SK-N-SH (cell line): ENCODE results near the gene UBE2R2. TPM values are rescaled to one million over a fixed set of nuclear protein-coding genes. Genes with fewer than 3 reads are reported as not detected.

ENCODE experiments used
- CTCF ChIA-PET: fragments of 300-600, 350-600 bp; formaldehyde crosslinking; extraction: SDS; loops from one replicate; lab custom pipeline; 2021; lab: Yijun Ruan, JAX
- POLR2A ChIA-PET: fragments of 350-600 bp; sonication (Branson Sonifier 250); formaldehyde crosslinking; extraction: SDS; loops from one replicate; lab custom pipeline; 2020; ENCODE audit warnings: antibody characterized with exemption, inconsistent platforms; lab: Yijun Ruan, JAX
- DNase-seq: peaks from one replicate; pipeline ENCODE4 v3.0.0; 2012
- H2AFZ ChIP-seq: fragments of 200-600 bp; sonication (generic); 2 replicates; pipeline ENCODE4 v1.8.1; 2016; ENCODE audit warnings: antibody characterized with exemption, mild to moderate bottlenecking, low read depth
- H3F3A ChIP-seq: fragments of 200-600 bp; sonication (generic); replicated peaks from 2 replicates; pipeline ENCODE3; 2016; ENCODE audit warnings: antibody characterized with exemption, mild to moderate bottlenecking; ENCODE audit not compliant: insufficient read depth
- H3K27ac ChIP-seq, 2 experiments: fragments of 200-500 bp in 1 of 2; fragments of 200-600 bp in 1 of 2; sonication (Bioruptor generic) in 1 of 2; sonication (generic), shearing (Covaris generic) in 1 of 2; 2 replicates each; pipeline versions ENCODE4 v1.5.1 to v1.6.1; 2014 to 2016; ENCODE audit warnings: low read depth in 2 of 2, inconsistent platforms in 1 of 2, low read length in 1 of 2, mild to moderate bottlenecking in 1 of 2, mixed read lengths in 1 of 2
- H3K27me3 ChIP-seq: fragments of 200-600 bp; sonication (generic), shearing (Covaris generic); 2 replicates; pipeline ENCODE4 v1.6.1; 2016; ENCODE audit warnings: mixed run types; ENCODE audit not compliant: insufficient read depth
- H3K36me3 ChIP-seq, 2 experiments: fragments of 200-500 bp in 1 of 2; fragments of 200-600 bp in 1 of 2; sonication (Bioruptor generic) in 1 of 2; sonication (generic) in 1 of 2; replicated peaks in 1 of 2; 2 replicates each; pipeline versions ENCODE3 to v1.5.1; 2014 to 2016; ENCODE audit warnings: low read length in 1 of 2, mild to moderate bottlenecking in 1 of 2; ENCODE audit not compliant: insufficient read depth in 2 of 2, control insufficient read depth in 1 of 2
- H3K4me1 ChIP-seq, 2 experiments: fragments of 200-500 bp in 1 of 2; fragments of 200-600 bp in 1 of 2; sonication (Bioruptor generic) in 1 of 2; sonication (generic), shearing (Covaris generic) in 1 of 2; 2 replicates each; pipeline versions ENCODE4 v1.5.1 to v1.6.1; 2014 to 2016; ENCODE audit warnings: low read depth in 1 of 2, low read length in 1 of 2, mixed run types in 1 of 2; ENCODE audit not compliant: insufficient read depth in 2 of 2, control insufficient read depth in 1 of 2
- H3K4me2 ChIP-seq: fragments of 200-600 bp; sonication (generic), shearing (Covaris generic); 2 replicates; pipeline ENCODE4 v1.6.1; 2017; ENCODE audit warnings: mixed run types
- H3K4me3 ChIP-seq, 2 experiments: fragments of 200-500 bp in 1 of 2; fragments of 200-600 bp in 1 of 2; sonication (Bioruptor generic) in 1 of 2; sonication (generic), shearing (Covaris generic) in 1 of 2; 2 replicates each; pipeline versions ENCODE4 v1.5.1 to v1.8.1; 2014 to 2016; ENCODE audit warnings: low read depth in 2 of 2, inconsistent platforms in 1 of 2, low read length in 1 of 2, mild to moderate bottlenecking in 1 of 2, mixed read lengths in 1 of 2, moderate library complexity in 1 of 2
- H3K79me2 ChIP-seq: fragments of 200-600 bp; sonication (generic); 2 replicates; pipeline ENCODE4 v1.8.1; 2017; ENCODE audit warnings: mild to moderate bottlenecking; ENCODE audit not compliant: insufficient read depth
- H3K9ac ChIP-seq: fragments of 200-600 bp; sonication (generic); 2 replicates; pipeline ENCODE4 v1.6.1; 2017; ENCODE audit warnings: mixed run types
- H3K9me2 ChIP-seq: fragments of 200-600 bp; sonication (generic); 2 replicates; pipeline ENCODE4 v1.6.1; 2017; ENCODE audit warnings: mixed run types
- H3K9me3 ChIP-seq: fragments of 200-600 bp; sonication (generic); 2 replicates; pipeline ENCODE4 v1.6.1; 2017; ENCODE audit warnings: mixed run types, mild to moderate bottlenecking, moderate library complexity
- H4K20me1 ChIP-seq: fragments of 200-600 bp; sonication (generic); 2 replicates; pipeline ENCODE4 v1.6.1; 2017; ENCODE audit warnings: mild to moderate bottlenecking, mixed run types; ENCODE audit not compliant: insufficient read depth
- CTCF ChIP-seq: fragments of 200-600 bp; sonication (generic); IDR thresholded peaks from 2 replicates; pipeline ENCODE4 v1.6.1; 2017; ENCODE audit warnings: antibody characterized with exemption, mild to moderate bottlenecking, moderate library complexity
- EP300 ChIP-seq, 2 experiments: IDR thresholded peaks; 2 replicates each; pipeline versions ENCODE4 v1.4.0 to v1.6.1; 2012; ENCODE audit warnings: borderline replicate concordance in 1 of 2, low read depth in 1 of 2, low read length in 1 of 2
- FOXM1 ChIP-seq: IDR thresholded peaks from 2 replicates; pipeline ENCODE4 v1.4.0; 2012; ENCODE audit warnings: low read depth, mild to moderate bottlenecking
- GABPA ChIP-seq: IDR thresholded peaks from 2 replicates; pipeline ENCODE4 v1.4.0; 2012; ENCODE audit warnings: low read depth, mild to moderate bottlenecking
- IRF3 ChIP-seq: fragments of 150-350 bp; IDR thresholded peaks from 2 replicates; pipeline ENCODE4 v1.6.1; 2016; ENCODE audit warnings: mild to moderate bottlenecking, low read depth, low read length
- MAX ChIP-seq: IDR thresholded peaks from 2 replicates; pipeline ENCODE4 v1.4.0; 2012; ENCODE audit warnings: low read depth
- MXI1 ChIP-seq: IDR thresholded peaks from 2 replicates; pipeline ENCODE4 v1.6.1; 2012; ENCODE audit warnings: mild to moderate bottlenecking, low read depth, low read length, improper control_type of control experiment
- NFIC ChIP-seq: IDR thresholded peaks from 2 replicates; pipeline ENCODE4 v1.4.0; 2012; ENCODE audit warnings: borderline replicate concordance
- NRF1 ChIP-seq: IDR thresholded peaks from 2 replicates; pipeline ENCODE4 v1.6.1; 2012; ENCODE audit warnings: low read depth, mild to moderate bottlenecking, low read length
- RAD21 ChIP-seq: IDR thresholded peaks from 2 replicates; pipeline ENCODE4 v1.6.1; 2012; ENCODE audit warnings: mild to moderate bottlenecking, low read length
- RCOR1 ChIP-seq: fragments of 150-350 bp; IDR thresholded peaks from 2 replicates; pipeline ENCODE4 v1.6.1; 2017; ENCODE audit warnings: antibody characterized with exemption, low read length
- REST ChIP-seq: IDR thresholded peaks from 2 replicates; pipeline ENCODE4 v1.6.1; 2012; ENCODE audit warnings: mild to moderate bottlenecking, low read depth, low read length, moderate library complexity
- RFX5 ChIP-seq: IDR thresholded peaks from 2 replicates; pipeline ENCODE4 v1.6.1; 2012; ENCODE audit warnings: mild to moderate bottlenecking, improper control_type of control experiment, low read length
- SIN3A ChIP-seq: IDR thresholded peaks from 2 replicates; pipeline ENCODE4 v1.6.1; 2012; ENCODE audit warnings: low read depth, mild to moderate bottlenecking, low read length, moderate library complexity, borderline replicate concordance
- TAF1 ChIP-seq: IDR thresholded peaks from 2 replicates; pipeline ENCODE4 v1.6.1; 2012; ENCODE audit warnings: low read depth, mild to moderate bottlenecking, low read length, moderate library complexity, borderline replicate concordance
- USF1 ChIP-seq: IDR thresholded peaks from 2 replicates; pipeline ENCODE4 v1.4.0; 2012; ENCODE audit warnings: low read depth, borderline replicate concordance
- USF2 ChIP-seq: fragments of 150-350 bp; IDR thresholded peaks from 2 replicates; pipeline ENCODE4 v1.6.1; 2017; ENCODE audit warnings: antibody characterized with exemption, low read length, low read depth, borderline replicate concordance
- YY1 ChIP-seq: IDR thresholded peaks from 2 replicates; pipeline ENCODE4 v1.4.0; 2012; ENCODE audit warnings: low read depth, mild to moderate bottlenecking
- ZBTB33 ChIP-seq: IDR thresholded peaks from 2 replicates; pipeline ENCODE4 v1.4.0; 2012; ENCODE audit warnings: low read depth, borderline replicate concordance
- WGBS: methylation state at CpG from one replicate; pipeline ENCODE4 v1.1.6; 2017; ENCODE audit warnings: low lambda C conversion rate; 5-methylcytosine and 5-hydroxymethylcytosine counted together
- polyA plus RNA-seq, 3 experiments: library from polyadenylated mRNA; depleted of rRNA; stranded (reverse); fragments of >200 nt; gene quantifications; 2 replicates each; pipeline ENCODE4 v1.2.3, GENCODE V29; 2012

The UBE2R2 gene
- polyA plus RNA-seq, 1 of the 3 experiments (the other 2 are of a cell fraction) = 19.7 TPM

GRCh38 chr9:33809506-33809905 lies 7.5 kb upstream of the UBE2R2 start:
- no peak overlapping the region for H3K27ac ChIP-seq
- POLR2A ChIA-PET = no interaction called here
- H3K4me1 ChIP-seq = peaks cover 0 to 2% of the 10 kb centered on the region in 2 experiments; a peak in 1 of 4 replicates
- no peak overlapping the region for H2AFZ ChIP-seq
- CTCF ChIA-PET = interaction anchor here (1.5 kb wide), 1 partner anchor 265 kb away, joined by 4 read pairs; no protein-coding TSS in a partner anchor
- H3K9me3 ChIP-seq = no peaks in the 10 kb centered on the region
- no peak overlapping the region for H3K4me3 ChIP-seq
- H3K27me3 ChIP-seq = no peaks in the 10 kb centered on the region
- H3K4me2 ChIP-seq = no peak overlapping the region
- WGBS = 63% methylated on average over 1 of the region's 1 CpG
- TF ChIP-seq REST = no peak
- no peak for TF ChIP-seq GABPA
- no peak for TF ChIP-seq ZBTB33
- TF ChIP-seq SIN3A = no peak
- no peak for TF ChIP-seq USF2
- TF ChIP-seq IRF3 = no peak
- TF ChIP-seq CTCF = no peak
- TF ChIP-seq RCOR1 = no peak
- no peak for TF ChIP-seq MAX
- TF ChIP-seq NFIC = no peak
- no peak for TF ChIP-seq NRF1
- no peak for TF ChIP-seq RFX5
- no peak for TF ChIP-seq USF1
- no peak for TF ChIP-seq RAD21
- TF ChIP-seq YY1 = no peak
- no peak for TF ChIP-seq FOXM1
- no peak for TF ChIP-seq MXI1
- no peak for TF ChIP-seq TAF1
- no peak for TF ChIP-seq EP300 (IDR thresholded peaks at IDR 0.05; ENCODE audit: borderline replicate concordance in 1 of 2, low read depth in 1 of 2, low read length in 1 of 2)
- TF ChIP-seq, all 33 proteins: peak for 0
- Histone ChIP-seq H3K79me2 (no peaks in the 10 kb centered on the region), H3K36me3 (no peaks in the 10 kb centered on the region), H3F3A (peaks cover 11% of the 10 kb centered on the region), H3K9me2 (no peaks in the 10 kb centered on the region), H4K20me1 (no peaks in the 10 kb centered on the region), H3K9ac (no peak overlapping the region)
- no peak for DNase-seq
